Fibroblast of mammary gland (primary cell): ENCODE data around the gene WSCD2.

Source experiments
- DNase-seq: peaks from one replicate; pipeline ENCODE4 v3.0.0-alpha.2; 2010; ENCODE audit warnings: low read depth
- H3K4me3 ChIP-seq: 2 replicates; pipeline ENCODE4 v1.5.1; 2011; ENCODE audit warnings: low read depth, mild to moderate bottlenecking, low read length, moderate library complexity; ENCODE audit not compliant: control insufficient read depth
- CTCF ChIP-seq: conservative IDR thresholded peaks from 2 replicates; pipeline ENCODE4 v1.5.1; 2011; ENCODE audit warnings: low read depth, low read length, inconsistent platforms; ENCODE audit not compliant: control insufficient read depth, insufficient read depth

The WSCD2 gene

GRCh38 chr12:108119974-108120862 lies 8.9 kb upstream of the WSCD2 start:
- no peak for DNase-seq
- TF ChIP-seq CTCF: no peak

GRCh38 chr12:108120863-108121165 lies 8.3 kb upstream of the WSCD2 start:
- no peak for TF ChIP-seq CTCF

More at GRCh38 chr12:108119974-108120862, 8.9 kb upstream of the WSCD2 start:
- H3K4me3 ChIP-seq: no peak overlapping the region

GRCh38 chr12:108121320-108121719 lies 7.8 kb upstream of the WSCD2 start:
- H3K4me3 ChIP-seq: no peak overlapping the region
- TF ChIP-seq CTCF: no peak
- DNase-seq: no peak

More at GRCh38 chr12:108120863-108121165, 8.3 kb upstream of the WSCD2 start:
- no peak overlapping the region for H3K4me3 ChIP-seq
- DNase-seq: no peak

GRCh38 chr12:108121728-108122471 lies 7.2 kb upstream of the WSCD2 start:
- no peak for TF ChIP-seq CTCF
- no peak for DNase-seq

GRCh38 chr12:108122644-108123043 lies 6.4 kb upstream of the WSCD2 start:
- no peak for TF ChIP-seq CTCF
- DNase-seq: no peak

More at GRCh38 chr12:108121728-108122471, 7.2 kb upstream of the WSCD2 start:
- no peak overlapping the region for H3K4me3 ChIP-seq

GRCh38 chr12:108123402-108123801 lies 5.7 kb upstream of the WSCD2 start:
- DNase-seq: no peak
- no peak for TF ChIP-seq CTCF
- H3K4me3 ChIP-seq: no peak overlapping the region

More at GRCh38 chr12:108122644-108123043, 6.4 kb upstream of the WSCD2 start:
- no peak overlapping the region for H3K4me3 ChIP-seq
